Breast epithelium (tissue), 3 donors: ENCODE results near the gene CADM2.

ENCODE experiments used
- POLR2A ChIP-seq: fragments of 450-650 bp; IDR thresholded peaks from one replicate; pipeline ENCODE4 v1.6.1; 2016; ENCODE audit warnings: antibody characterized with exemption, mild to moderate bottlenecking, moderate library complexity
- POLR2AphosphoS5 ChIP-seq, 3 donors: sonication (generic); formaldehyde crosslinking; IDR thresholded peaks; one replicate each; pipeline ENCODE4 v1.6.1; 2017; ENCODE audit warnings: antibody characterized with exemption in 3 of 3
- TF ChIP-seq, protein P1 (sequence below), 3 donors: fragments of 450-650 bp; IDR thresholded peaks; one replicate each; pipeline ENCODE4 v1.5.1; 2016 to 2017; ENCODE audit warnings: antibody characterized with exemption in 3 of 3, mild to moderate bottlenecking in 3 of 3, moderate library complexity in 3 of 3

DNA sequence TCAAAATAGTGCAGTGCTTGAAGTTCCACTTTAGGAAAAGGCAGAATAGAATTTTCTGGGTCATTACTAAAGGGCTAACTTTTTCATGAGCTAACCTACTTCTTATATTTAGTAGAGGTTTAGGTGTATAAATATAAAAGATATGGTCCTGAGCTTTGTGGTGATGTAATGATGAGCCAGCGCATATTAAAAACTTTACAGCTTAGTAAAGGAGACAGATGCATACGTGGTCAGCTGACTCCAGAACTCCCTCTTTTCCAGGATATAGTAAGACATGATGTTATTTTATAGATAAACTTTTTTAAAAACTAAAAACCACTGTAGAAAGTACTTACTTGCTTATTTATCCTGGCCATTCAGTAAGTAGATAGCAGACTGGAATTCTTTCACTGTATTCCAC lies 895.0 kb downstream of the CADM2 start:
- TF ChIP-seq, protein P1, sequence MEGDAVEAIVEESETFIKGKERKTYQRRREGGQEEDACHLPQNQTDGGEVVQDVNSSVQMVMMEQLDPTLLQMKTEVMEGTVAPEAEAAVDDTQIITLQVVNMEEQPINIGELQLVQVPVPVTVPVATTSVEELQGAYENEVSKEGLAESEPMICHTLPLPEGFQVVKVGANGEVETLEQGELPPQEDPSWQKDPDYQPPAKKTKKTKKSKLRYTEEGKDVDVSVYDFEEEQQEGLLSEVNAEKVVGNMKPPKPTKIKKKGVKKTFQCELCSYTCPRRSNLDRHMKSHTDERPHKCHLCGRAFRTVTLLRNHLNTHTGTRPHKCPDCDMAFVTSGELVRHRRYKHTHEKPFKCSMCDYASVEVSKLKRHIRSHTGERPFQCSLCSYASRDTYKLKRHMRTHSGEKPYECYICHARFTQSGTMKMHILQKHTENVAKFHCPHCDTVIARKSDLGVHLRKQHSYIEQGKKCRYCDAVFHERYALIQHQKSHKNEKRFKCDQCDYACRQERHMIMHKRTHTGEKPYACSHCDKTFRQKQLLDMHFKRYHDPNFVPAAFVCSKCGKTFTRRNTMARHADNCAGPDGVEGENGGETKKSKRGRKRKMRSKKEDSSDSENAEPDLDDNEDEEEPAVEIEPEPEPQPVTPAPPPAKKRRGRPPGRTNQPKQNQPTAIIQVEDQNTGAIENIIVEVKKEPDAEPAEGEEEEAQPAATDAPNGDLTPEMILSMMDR (IDR thresholded peaks at IDR 0.05), result no peak
- TF ChIP-seq POLR2A, result no peak
- TF ChIP-seq POLR2AphosphoS5 (IDR thresholded peaks at IDR 0.05), result no peak
